ENCODE measurements around the gene ADH1C. TPM values are rescaled to one million over a fixed set of nuclear protein-coding genes. Genes with fewer than 3 reads are reported as not detected.
"Not testable (repeated sequence)": the region's sequence is repeated elsewhere in the genome, so short reads cannot be mapped to it uniquely, and the experiment has no call there.

Gene ADH1C
- polyA plus RNA-seq (ENCODE audit: insufficient read length in 10 of 10) = 1 to 10 TPM; 4.1 to 8.3 (median 6.2) TPM
- long read RNA-seq, donor 1 = 0 reads
- long read RNA-seq, donor 2, partial matches to known transcripts = 0 of 2 reads
- long read RNA-seq, donor 2, other reads (novel, unspliced or antisense) = 0 of 2 reads
- long read RNA-seq, donor 3 = 0 reads
- long read RNA-seq, donor 4, partial matches to known transcripts = 0 of 1 reads
- long read RNA-seq, donor 4, other reads (novel, unspliced or antisense) = 0 of 1 reads
- long read RNA-seq, donor 5, partial matches to known transcripts = 0 of 4 reads
- long read RNA-seq, donor 5, other reads (novel, unspliced or antisense) = 0 of 4 reads
- long read RNA-seq, donor 6 = 0 reads
- long read RNA-seq, donor 7, partial matches to known transcripts = 0 of 1 reads
- long read RNA-seq, donor 7, other reads (novel, unspliced or antisense) = 0 of 1 reads
- long read RNA-seq, donor 8, partial matches to known transcripts = 0 of 1 reads
- long read RNA-seq, donor 8, other reads (novel, unspliced or antisense) = 0 of 1 reads
- long read RNA-seq, donor 9 = 0 reads

DNA sequence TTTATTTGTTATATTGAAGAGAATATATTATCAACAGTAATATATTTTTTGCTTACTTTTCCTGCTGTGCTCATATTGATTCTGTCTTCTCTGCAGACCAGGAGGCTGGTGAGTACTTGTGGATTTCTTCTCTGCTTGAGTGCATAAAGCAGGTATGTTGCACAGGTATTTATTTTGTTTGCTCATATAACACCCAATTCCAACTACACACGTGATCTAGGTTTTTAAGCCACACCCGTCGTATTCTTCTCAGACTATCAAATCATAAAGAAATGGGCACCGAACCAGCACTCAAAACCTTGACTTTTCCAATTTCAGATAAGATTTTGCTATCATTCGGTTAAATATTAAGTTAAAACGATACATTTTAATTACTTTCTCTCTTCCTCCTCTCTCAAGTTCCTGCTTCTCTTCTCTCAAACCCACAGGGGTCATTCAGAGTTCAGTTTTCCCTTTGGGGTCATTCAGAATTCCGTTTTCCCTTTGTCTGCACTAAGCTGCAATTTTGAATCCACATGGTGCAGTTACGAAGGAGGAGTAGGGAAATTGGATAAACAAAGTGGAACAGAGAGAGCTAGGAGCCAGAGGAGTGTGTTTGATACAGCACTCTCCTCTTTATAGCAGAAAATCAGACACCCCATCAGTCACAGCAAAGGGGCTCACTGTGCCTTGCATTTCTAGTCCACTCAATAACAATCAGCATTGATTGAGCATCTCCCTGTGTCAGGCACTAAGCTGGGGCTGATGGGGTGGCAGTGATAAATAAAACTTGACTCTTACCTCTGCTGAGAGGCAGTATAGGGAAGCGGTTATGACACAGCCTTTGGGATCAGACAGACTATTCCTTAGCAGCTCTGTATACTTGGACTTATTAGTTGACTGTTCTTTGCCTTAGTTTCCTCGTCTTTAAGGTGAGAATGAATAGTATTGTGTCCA is at the start of gene ADH1C:
ADH1C (minus strand) TSS at position 145 of the 936 bp plus-strand sequence; CDS start at position 74, 71 bp downstream.
- DNase-seq = peak; percentile 48 to 88 (median 73)

DNA sequence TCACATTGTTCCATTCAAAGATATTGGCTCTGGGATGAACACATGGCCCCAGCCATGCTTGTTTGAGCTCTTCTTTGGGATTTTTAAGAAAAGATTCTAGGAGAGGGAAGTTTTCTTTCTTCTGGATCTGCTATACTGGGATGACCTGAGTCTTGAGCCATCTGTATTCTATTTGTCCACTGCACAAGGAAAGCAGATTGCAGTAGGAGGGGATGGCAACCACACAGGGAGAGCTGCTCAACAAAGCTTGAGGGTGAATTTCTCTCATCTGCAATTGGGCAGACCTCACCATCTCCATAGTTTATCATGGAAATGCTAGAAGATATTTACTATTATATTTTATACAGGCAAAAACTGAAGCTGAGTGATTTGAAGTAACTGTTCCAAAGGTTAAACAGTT is 48.3 kb upstream of the ADH1C start:
- no peak for DNase-seq

DNA sequence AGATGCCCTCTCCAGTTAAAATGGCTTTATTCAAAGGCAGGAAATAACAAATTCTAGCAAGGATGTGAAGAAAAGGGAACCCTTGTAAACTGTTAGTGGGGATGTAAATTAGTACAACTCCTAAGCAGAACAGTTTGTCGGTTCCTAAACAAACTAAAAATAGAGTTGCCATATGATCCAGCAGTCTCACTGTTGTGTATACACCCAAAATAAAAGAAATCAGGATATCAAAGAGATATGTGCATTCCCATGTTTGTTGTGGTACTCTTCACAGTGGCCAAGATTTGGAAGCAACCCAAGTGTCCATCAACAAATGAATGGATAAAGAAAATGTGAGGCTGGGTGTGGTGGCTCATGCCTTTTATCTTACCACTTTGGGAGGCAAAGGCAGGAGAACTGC is 46.5 kb upstream of the ADH1C start:
- DNase-seq = no peak

DNA sequence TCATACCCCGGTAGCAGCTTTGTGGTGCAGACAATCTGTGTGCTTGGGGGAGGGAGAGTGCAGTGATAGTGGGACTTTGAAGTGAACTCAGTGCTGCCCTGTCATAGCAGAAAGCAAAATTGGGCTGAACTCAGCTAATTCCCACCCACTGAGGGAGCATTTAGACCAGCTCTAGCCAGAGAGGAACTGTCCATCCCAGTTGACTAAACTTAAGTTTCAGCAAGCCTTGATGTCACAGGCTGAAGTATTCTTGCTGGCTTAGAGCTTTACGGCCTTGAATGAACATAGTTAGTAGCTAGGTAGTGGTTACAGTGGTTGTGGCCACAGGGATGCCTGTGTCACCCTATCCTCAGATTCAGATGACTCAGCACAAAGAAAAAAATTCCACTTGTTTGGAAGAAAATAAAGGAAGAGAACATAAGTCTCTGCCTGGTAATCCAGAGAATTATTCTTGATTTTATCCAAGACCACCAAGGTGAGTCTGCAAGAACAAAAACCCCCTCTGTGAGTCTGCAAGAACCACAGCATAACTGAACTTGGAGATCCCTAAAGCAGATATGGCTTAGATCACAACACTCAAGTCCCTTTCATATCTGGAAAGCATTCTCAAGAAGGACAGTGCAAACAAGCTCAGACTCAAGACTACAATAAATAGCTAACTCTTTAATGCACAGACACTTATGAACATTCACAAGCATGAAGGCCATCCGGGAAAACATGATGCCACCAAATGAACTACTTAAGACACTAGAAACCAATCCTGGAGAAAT is 43.2 kb upstream of the ADH1C start:
- DNase-seq = no peak

DNA sequence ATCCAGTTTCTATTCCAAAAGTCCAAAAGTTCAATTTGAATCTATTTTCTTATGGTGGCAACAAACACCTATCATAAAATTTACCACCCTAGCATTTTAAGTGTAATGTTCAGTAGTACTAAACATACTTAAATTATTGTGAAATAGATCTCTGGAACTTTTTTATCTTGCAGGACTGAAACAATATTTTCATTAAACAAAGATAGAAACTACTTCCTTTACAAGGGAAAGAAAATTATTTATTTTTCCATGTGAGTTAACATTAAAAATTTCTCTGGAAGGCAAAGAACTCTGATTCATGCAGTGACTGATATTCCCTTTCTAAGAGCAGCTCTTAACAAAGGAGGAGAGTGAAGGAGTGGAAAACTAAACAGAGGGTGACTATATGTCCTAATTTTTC is 42.4 kb upstream of the ADH1C start:
- DNase-seq = no peak

DNA sequence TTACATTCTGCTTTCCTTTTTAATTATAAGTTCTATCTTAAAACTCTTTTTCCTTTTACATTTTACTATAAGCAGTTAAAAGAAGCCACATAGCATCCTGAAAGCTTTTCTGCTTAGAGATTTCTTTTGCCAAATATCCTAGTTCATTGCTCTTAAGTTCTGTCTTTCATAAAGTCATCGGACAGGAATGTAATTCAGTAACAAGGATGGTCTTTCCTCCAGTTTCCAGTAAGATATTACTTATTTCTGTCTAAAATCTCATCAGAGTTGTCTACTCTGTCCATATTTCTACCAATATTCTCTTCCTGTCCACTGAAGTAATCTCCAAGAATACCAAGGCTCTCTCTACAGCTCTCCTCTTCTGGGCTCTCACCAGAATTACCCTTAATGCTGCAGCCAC is 37.5 kb upstream of the ADH1C start:
- peak in 2 of 3 donors; percentile 34 to 60 for DNase-seq

DNA sequence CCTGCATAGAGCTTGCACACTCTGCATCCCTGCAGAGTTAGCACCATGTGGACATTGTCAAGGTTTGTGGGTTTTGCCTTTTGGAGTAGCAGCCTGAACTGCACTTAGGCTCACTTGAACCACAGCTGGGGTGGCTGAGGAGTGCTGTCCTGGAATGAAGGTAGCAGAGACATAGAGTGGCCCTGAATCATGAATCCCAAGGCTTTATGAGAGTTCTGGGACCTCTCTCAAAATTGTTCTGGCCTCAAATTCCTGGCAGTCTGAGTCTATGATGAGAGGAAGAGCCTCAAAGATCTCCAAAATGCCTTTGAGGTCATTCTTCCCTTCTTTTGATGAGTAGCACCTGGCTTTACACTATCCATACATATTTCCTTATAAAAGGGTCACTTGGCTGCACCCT is 37.1 kb upstream of the ADH1C start:
- DNase-seq = peak in 1 of 3 donors; percentile 40

DNA sequence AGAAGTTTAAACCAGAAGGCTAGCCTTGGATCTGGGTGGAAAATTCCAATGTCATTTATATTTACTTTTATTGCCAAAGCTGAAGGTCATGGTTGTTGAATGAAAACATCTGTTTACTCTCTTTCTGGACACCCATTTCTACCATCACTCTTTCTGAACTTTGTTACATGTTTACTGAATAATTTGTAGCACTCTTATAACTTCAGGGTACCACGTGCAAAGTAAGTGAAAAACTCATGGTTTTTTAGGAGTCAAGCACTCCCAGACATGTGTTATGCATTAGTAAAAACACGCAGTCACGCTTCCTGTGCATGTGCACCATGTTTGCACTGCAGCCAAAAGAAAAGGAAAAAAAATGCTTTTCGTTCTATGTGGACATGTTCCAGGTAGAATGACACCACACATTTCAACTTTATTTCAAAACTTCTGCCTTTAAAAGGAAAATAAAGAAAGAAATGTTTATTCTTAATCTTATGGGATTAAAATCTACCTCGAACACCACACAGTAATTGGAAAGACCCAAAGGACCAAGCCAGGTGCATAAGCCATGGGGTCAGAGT is 31.4 kb upstream of the ADH1C start:
- peak; percentile 90 to 95 (median 92) for DNase-seq

DNA sequence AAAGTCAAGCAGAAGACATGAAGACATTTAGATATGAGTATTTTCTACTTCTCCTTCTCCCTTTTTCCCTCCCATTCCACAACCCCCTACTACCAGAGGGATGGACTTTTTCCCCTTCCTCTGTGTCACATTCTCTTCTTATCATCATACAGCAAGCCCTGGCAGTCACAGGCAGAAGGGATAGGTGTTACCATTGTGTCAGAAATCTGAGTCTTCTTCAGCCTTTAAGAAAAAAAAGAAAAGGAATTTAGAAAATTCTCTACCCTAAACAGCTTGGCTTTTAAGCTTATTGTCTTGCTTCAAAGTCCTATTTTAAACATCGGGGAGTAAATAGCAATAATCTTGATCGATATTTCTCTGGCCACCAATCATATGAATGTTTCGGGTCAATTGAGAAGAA is 30.9 kb upstream of the ADH1C start:
- DNase-seq = no peak

DNA sequence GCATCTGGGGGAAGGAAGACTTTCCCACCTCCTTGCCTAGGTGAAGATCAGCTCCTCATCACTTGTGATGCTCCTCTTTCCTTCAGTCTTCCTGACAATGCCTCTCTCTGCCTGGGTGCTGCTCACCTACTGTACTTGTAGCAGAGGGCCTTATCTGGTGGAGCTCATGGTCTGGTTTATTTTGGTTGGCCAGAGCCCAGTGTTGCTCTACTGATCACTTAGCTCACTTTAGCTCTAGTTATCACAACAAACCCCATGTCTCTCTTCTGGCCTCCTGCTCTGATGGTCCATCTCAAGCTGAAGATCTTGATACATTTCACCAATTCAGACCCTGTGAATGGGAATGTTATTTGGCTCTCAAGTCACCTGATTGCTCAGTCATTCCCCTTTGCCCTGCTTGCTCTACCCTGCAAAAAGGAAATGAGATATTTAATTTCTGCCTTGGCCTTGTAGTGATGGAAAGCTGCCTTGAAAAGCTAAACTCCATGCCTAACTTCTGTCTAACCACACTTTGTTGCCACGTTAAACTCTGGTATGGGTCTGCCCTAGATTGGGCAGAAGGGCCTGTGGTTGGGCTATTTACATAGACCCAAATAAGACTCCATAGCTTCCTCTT is 30.3 kb upstream of the ADH1C start:
- DNase-seq = peak in 1 of 3 donors; percentile 21

DNA sequence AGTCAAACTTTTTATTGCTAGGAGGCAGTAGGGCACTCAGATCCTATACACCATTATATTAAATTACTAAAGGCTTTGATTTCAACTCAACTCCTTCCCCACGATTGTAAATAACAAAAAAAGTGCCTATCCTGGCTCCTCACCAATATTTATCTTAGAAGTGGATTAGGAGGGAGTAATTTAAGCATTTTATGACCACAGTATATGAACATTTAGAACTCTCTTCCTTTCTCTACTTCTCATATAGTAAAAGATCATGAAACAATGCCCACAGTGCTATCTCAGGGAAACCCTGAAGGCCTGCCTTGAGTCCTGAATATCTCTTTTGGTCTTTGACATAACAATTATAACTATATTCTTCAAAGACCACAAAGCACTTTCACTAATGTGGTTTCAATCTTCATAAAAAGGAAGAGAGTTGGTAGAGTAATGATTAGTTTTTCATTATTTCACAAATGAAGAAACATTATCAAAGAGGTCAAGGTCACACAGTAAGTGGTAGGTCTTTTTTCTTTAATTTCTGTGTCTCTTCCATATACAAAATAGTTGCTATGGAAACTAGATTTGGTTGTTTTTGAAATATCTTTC is 29.1 kb upstream of the ADH1C start:
- no peak for DNase-seq

DNA sequence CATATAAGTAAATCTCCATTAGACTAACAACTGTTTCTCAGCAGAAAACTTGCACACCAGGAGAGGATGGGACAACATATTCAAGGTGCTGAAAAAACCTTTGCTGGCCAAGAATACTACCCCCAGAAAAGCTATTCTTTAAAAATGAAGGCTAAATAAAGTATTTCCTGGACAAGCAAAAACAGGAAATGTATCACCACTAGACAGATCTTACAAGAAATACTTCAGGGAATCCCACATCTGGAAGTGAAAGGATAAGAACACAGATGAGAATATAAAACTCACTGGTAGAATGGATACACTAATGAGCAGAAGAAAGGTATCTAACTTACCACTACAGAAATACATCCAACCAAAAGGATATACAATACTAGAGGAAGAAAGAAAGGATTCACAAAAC is 27.0 kb upstream of the ADH1C start:
- peak in 1 of 3 donors; percentile 27 for DNase-seq

DNA sequence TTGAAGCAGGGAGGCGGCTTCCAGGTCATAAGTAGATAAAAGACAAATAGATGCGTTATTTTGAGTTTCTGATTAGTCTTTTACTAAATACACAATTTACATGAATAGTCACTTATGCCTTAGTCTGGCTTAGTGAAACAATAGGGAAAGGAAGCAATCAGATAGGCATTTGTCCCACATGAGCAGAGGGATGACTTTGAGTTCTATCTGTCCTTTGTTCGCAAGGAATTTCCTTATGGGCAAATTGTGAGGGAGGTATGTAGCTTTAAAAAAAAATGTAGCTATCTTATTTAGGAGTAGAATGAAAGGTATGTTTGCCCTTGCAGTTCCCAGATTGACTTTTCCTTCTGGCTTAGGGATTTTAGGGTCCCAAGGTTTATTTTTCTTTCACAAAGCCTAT is 26.3 kb upstream of the ADH1C start:
- no peak for DNase-seq

DNA sequence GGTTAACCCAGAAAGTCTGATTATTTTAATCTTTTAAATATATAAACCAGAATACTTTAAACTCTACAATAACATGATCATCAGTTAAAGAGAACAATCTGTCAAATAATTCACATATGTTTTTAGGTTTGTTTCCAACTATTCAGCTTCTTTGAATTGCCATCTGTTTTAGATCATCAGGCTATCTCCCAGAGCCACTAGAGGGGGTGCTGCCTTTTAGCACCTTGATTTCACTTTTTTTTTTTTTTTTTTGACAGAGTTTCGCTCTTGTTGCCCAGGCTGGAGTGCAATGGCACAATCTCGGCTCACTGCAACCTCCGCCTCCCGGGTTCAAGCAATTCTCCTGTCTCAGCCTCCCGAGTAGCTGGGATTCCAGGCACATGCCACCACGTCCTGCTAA is 24.8 kb upstream of the ADH1C start:
- peak in 2 of 3 donors; percentile 32 to 58 for DNase-seq

DNA sequence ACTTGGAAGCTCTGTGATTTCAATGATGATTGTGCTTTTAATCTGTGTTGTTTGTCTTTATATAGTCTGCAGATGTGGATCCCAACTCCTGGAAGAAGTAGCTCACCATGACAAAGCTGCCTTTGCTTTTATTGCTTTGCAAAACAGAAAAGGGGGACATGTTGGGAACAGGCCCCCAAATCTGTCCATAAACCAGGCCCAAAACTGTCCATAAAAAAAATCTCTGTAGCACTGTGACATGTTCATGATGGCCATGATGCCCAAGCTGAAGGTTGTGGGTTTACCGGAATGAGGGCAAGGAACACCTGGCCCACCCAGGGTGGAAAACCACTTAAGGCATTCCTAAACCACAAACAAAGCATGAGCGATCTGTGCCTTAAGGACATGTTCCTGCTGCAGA is 19.9 kb upstream of the ADH1C start:
- DNase-seq = not testable (repeated sequence)

DNA sequence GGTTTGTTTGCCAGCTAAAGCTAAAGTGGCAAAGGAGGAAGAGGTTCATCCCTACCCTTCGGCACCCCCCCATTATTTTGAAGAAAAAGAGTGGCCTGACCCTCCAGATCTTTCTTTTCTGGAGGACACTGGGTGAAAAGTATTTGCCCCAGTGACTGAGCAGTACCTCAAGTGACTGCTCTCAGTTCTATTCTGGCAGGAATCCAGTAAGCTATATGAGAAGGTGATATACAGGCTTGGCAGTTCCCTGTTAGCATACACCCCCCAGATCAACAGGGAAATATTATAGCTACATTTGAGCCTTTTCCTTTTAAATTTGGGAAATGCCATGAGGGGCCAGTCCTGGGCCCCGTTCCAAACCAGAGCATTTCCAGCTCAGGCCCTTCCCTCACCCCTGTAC is 15.3 kb upstream of the ADH1C start:
- DNase-seq = not testable (repeated sequence)

DNA sequence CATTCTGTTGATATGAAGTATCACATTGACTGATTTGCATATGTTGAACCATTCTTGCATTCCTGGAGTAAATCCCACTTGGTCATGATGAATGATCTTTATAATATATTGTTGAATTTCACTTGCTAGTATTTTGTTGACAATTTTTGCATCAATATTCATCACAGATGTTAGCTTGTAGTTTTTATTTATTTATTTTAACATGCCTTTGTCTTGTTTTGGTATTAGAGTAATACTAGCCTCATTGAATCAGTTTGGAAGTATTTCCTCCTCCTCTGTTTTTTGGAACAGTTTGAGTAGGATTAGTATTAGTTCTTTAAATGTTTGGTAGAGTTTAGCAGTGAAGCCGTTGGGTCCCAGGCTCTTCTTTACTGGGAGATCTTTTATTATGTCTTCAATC is 13.9 kb upstream of the ADH1C start:
- no peak for DNase-seq

DNA sequence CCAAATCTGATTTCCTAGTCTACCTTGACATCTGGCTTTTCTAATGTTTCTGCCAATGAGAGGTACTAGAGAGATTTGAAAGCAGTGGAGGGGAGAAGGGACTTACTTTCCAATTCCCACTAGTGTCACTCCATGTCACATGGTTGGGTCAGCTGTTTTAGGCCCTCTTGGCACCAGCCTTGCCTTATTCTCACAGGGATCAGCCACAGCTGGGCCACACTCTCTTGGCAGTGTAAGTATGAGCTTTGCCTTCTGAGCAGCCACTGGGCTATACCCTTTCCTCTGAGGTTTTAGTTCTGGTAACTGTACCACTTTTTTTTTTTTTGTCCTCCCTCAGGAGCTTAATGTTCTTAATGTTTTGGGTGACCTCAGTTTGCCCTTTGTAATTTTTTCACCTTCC is 10.2 kb upstream of the ADH1C start:
- peak in 1 of 3 donors; percentile 24 for DNase-seq

DNA sequence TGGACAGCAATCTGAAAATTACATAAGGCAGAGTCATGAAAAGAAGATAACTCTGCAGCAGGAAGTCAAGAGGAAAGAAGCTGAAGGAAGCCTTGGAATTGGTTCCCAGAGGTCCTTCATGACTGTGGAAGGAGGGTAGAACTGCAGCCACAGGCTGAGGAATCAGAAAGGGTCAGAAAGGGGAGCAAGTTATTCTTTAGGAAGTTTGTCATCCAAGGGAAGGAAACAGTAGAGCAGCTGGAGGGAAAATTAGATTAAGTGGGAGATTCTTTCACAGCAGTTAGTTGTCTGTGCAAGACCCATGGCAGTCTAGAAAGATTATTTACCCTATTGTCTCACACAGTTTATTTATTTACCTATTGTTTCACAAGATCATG is 9.3 kb upstream of the ADH1C start:
- peak in 1 of 3 donors; percentile 32 for DNase-seq

DNA sequence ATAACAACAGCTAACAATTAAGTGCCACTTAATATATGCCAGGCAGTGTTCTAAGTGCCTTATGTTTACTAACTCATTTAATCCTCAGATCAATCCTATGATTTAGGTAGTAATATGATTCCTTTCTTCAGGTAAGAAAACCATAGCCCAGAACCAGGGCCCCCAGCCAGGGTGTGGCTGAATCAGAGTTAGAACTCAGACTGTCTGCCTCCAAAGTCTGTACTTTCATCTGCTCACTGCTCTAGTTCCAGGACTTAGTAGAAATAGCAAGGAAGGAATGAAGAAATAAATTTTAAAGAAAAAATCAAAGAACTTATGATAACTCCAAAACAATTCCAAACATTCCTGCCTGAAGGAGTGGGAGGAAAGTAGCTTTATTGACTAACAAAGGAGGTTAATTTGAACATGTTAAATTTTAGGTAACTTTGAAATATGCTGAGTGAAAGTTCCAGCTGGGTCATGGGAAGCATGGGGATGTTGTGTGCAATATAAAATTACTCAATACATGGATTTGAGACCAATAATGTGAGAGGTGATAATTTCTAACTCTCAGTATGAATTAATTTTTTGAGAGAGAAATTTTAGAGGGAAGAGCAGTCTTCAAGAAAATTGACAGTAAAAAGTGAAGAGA is 8.8 kb upstream of the ADH1C start:
- DNase-seq = no peak

Measured in muscle of back (tissue), 13 donors.